GM12892 (cell line): Measurements from ENCODE around the gene C19orf12.

Source experiments
- POLR2A ChIP-seq: IDR thresholded peaks from 2 replicates; pipeline ENCODE4 v1.6.1; 2011; ENCODE audit warnings: low read depth, low read length, control low read depth
- POLR2AphosphoS5 ChIP-seq: IDR thresholded peaks from 2 replicates; pipeline ENCODE4 v1.6.1; 2011; ENCODE audit warnings: low read depth, low read length, control low read depth

GRCh38 chr19:29682236-29682895 lies 32.7 kb downstream of the C19orf12 start:
- TF ChIP-seq POLR2A (no peak), POLR2AphosphoS5 (no peak)
